Measurements from ENCODE around the gene APLP1.
A peak's percentile ranks its signal among the peaks of the same experiment; 100 is the strongest.
"Not testable (repeated sequence)": the region's sequence is repeated elsewhere in the genome, so short reads cannot be mapped to it uniquely, and the experiment has no call there.

The APLP1 gene

DNA sequence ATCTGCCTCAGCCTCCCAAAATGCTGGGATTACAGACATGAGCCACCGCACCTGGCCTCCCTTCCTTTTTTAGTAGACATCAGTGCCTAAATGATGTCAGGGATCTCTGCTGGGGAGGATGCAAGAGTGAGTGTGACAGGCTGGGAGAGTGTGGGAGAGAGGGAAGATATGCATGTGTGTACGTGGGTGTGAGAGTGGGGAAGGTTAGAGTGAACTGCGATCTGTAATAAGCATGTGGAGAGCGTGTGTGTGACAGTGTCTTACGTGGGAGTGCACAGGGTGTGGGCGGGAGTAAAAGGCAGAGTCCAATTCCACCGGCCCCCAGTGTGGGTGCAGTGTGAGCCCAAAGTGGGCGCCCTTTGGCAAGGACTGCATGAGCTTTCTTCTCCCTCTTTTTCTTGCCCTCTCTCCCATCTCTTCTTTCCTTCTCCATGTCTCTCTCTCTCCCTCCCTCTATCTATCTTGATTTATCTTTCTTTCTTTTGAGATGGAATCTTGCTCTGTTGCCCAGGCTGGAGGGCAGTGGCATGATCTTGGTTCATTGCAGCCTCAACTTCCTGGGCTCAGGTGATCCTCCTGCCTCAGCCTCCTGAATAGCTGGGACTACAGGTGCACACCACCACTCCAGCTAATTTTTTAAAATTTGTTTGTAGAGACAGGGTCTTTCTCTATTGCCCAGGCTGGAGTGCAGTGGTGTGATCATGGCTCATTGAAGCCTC, 15.2 kb upstream of the APLP1 start:
- no peak for DNase-seq

DNA sequence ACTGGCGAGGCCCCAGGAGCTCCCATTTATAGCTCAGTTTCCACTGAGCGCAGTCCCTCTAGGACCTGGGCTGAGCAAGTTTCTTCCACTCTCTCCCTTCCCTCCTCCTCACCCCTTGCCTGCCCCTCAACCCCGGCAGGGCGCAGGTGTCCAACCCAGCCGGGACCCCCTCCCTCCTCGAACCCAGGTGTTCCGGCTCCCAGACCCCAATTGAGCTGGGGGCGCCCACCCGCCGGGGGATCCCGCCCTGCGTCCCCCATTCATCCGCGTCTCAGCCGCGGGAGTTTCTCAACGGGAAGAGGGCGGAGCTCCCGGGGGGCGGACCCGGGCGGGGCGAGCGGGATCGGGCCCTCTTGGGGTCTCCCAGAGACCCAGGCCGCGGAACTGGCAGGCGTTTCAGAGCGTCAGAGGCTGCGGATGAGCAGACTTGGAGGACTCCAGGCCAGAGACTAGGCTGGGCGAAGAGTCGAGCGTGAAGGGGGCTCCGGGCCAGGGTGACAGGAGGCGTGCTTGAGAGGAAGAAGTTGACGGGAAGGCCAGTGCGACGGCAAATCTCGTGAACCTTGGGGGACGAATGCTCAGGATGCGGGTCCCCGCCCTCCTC, 11.7 kb upstream of the APLP1 start, which contains the start of gene KIRREL2:
Gene KIRREL2 (plus strand): TSS at position 366 of the 604 bp plus-strand sequence. CDS start 209 bp downstream, at position 575.
- no peak for DNase-seq

DNA sequence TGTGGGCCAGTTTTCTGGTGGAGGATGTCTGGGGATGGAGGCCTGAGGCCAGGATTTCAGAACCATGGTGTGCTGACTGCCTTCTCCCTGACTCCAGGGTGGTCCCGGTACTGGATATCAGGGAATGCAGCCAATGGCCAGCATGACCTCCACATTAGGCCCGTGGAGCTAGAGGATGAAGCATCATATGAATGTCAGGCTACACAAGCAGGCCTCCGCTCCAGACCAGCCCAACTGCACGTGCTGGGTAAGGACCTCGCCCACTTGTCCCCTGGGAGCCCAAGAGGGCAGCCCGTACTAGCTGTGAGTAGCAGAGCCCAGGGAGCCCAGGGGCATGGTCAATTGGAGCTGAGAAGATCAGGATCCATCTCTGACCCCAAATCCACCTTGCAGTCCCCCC, 10.1 kb upstream of the APLP1 start:
- no peak for DNase-seq

- DNase-seq: no peak
Measured at GRCh38 chr19:35859414-35859813, 9.0 kb upstream of the APLP1 start.

- no peak for DNase-seq
Measured at GRCh38 chr19:35860436-35860817, 7.9 kb upstream of the APLP1 start.

- no peak for DNase-seq
Measured at GRCh38 chr19:35860818-35861639, 7.3 kb upstream of the APLP1 start.

GRCh38 chr19:35861640-35862160, 6.7 kb upstream of the APLP1 start:
- DNase-seq: no peak

- DNase-seq: no peak
Measured at GRCh38 chr19:35862528-35862927, 5.8 kb upstream of the APLP1 start.

DNA sequence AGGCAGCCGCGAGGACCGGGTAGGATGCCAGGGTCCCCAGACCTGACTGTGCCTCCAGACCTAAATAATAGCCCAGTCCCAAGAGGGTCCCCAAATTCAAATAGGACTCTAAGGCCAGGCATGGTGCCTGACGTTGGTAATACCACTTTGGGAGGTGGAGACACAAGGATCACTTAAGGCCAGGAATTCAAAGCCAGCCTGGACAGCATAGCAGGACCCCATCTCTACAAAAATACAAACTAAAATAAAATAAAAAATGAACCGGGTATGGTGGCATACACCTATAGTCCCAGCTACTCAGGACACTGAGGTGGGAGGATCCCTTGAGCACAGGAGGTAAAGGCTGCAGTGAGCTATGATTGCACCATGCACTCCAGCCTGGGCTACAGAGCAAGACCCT, 5.4 kb upstream of the APLP1 start:
- no peak for DNase-seq

DNA sequence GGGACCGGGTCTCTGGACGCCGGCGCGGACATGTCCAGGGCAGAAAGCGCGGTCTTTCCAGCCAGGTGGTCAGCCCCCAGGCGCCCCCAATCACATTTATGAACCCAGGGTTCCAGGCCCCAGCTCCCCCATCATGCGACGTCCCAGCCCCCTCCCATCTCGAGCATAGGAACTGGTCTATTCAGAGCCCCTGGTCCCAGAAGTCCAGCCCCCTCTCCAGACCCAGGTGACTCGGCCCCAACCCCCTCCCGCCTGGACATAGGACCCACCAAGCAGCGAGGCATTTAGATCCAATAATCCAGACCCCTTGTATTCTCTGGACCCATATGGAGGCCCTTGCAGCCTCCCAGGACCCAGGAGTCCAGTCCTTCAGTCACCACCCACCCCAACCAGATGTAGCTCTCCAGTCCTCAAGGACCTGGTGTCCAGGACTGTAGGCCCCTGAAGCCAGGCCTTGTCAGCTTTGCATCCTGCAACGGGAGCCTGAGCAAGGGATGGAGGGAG, 501 bp downstream of the APLP1 start:
- no peak for DNase-seq

- peak; percentile 87 for DNase-seq
Measured at GRCh38 chr19:35869327-35870123, 1.2 kb downstream of the APLP1 start.

- DNase-seq: not testable (repeated sequence)
Measured at GRCh38 chr19:35870124-35870736, 1.9 kb downstream of the APLP1 start.

GRCh38 chr19:35870798-35871197, 2.4 kb downstream of the APLP1 start:
- no peak for DNase-seq

- no peak for DNase-seq
Measured at GRCh38 chr19:35871611-35872010, 3.2 kb downstream of the APLP1 start.

DNA sequence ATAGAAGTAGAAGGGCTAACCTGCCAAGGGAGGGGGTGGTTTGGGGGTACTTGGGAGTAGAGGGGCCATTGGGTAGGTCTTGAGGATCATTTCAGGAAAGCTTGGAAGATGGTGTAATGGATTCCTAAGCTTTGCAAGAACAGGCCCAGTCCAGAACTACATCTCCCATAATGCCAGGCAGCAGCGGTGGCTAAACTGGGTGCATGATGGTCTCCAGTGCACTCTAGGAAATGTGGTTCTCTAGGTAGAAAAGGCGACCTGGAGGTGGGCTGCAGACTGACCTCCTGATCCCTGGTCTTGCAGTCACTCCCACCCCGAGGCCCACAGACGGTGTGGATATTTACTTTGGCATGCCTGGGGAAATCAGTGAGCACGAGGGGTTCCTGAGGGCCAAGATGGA, 3.8 kb downstream of the APLP1 start:
- DNase-seq: no peak

- DNase-seq: no peak
Measured at GRCh38 chr19:35874392-35874930, 6.1 kb downstream of the APLP1 start.

- DNase-seq: no peak
Measured at GRCh38 chr19:35879068-35879467, 10.7 kb downstream of the APLP1 start.

- peak; percentile 71 for DNase-seq
Measured at GRCh38 chr19:35879770-35880317, 11.5 kb downstream of the APLP1 start.

- DNase-seq: no peak
Measured at GRCh38 chr19:35882114-35882832, 13.9 kb downstream of the APLP1 start.

DNA sequence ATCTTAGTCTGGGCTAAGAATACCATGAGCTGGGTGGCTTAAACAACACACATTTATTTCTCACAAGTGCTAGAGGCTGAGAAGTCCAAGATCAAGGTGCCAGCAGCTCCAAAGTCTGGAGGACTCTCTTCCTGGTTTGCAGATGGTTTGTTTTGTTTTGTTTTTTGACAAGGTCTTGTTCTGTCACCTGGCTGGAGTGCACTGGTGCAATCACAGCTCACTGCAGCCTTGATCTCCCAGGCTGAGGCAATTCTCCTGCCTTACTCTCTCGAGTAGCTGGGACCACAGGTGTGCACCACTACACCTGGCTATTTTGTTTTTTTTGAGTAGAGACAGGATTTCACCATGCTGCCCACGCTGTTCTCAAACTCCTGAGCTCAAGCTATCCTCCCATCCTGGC, 15.5 kb downstream of the APLP1 start:
- DNase-seq: no peak
